Gastrocnemius medialis (tissue), 4 donors: ENCODE measurements around the gene MAP3K19.

Source experiments
- CTCF ChIP-seq, 5 experiments: fragments of 450-650 bp in 3 of 5; fragments of 200-600 bp in 2 of 5; sonication (generic) in 2 of 5; IDR thresholded peaks in 4 of 5; conservative IDR thresholded peaks in 1 of 5; 1 replicate in 4 of 5; 2 replicates in 1 of 5; pipeline ENCODE4 v1.5.1; 2016 to 2019; ENCODE audit warnings: antibody characterized with exemption in 5 of 5, mild to moderate bottlenecking in 3 of 5, moderate library complexity in 3 of 5
- POLR2A ChIP-seq, 2 donors: fragments of 450-650 bp; IDR thresholded peaks; one replicate each; pipeline ENCODE4 v1.6.1; 2017; ENCODE audit warnings: antibody characterized with exemption in 2 of 2, mild to moderate bottlenecking in 2 of 2, moderate library complexity in 2 of 2

GRCh38 chr2:134950886-134951285 lies 96.4 kb downstream of the MAP3K19 start:
- no peak for TF ChIP-seq CTCF (IDR thresholded peaks at IDR 0.05 in 4 of 5, conservative IDR thresholded peaks at IDR 0.05 in 1 of 5)
- TF ChIP-seq POLR2A (IDR thresholded peaks at IDR 0.05): no peak
